ENCODE measurements around the gene ITPRIPL2. TPM values are rescaled to one million over a fixed set of nuclear protein-coding genes. Genes with fewer than 3 reads are reported as not detected.

Gene ITPRIPL2
- total RNA-seq, 1 donor from 2014 or later: 71.2 TPM

DNA sequence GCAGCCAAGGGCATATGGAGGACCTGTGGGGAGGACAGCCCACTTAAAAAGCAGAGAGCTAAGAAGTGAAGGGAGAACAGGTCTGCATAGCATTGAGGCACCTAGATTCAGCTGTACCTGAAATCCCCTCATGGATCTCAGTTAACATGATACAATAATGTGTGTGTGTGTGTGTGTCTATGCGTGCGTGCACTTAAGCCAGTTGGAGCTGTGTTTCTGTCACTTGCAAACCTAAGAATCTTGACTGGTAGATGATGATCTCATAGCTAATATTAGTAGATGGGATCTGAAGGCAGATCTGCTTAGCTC lies 1.7 kb upstream of the ITPRIPL2 start:
- Histone ChIP-seq H3K4me3 (no peak overlapping the region), H3K9me3 (no peaks in the 10 kb centered on the region), H3K27ac (no peak overlapping the region), H3K4me1 (peaks cover 37% of the 10 kb centered on the region), H3K36me3 (no peaks in the 10 kb centered on the region), H3K27me3 (no peaks in the 10 kb centered on the region)
- DNase-seq (ENCODE audit: extremely low spot score in 2 of 2): no peak
- TF ChIP-seq POLR2AphosphoS5 (IDR thresholded peaks at IDR 0.05; ENCODE audit: insufficient read depth in 1 of 2, low read depth in 1 of 2): no peak
- no peak for TF ChIP-seq POLR2A (IDR thresholded peaks at IDR 0.05)
- TF ChIP-seq, protein P1, sequence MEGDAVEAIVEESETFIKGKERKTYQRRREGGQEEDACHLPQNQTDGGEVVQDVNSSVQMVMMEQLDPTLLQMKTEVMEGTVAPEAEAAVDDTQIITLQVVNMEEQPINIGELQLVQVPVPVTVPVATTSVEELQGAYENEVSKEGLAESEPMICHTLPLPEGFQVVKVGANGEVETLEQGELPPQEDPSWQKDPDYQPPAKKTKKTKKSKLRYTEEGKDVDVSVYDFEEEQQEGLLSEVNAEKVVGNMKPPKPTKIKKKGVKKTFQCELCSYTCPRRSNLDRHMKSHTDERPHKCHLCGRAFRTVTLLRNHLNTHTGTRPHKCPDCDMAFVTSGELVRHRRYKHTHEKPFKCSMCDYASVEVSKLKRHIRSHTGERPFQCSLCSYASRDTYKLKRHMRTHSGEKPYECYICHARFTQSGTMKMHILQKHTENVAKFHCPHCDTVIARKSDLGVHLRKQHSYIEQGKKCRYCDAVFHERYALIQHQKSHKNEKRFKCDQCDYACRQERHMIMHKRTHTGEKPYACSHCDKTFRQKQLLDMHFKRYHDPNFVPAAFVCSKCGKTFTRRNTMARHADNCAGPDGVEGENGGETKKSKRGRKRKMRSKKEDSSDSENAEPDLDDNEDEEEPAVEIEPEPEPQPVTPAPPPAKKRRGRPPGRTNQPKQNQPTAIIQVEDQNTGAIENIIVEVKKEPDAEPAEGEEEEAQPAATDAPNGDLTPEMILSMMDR (IDR thresholded peaks at IDR 0.05): no peak
- intact Hi-C loops (cut with DNase I): no loop called here

DNA sequence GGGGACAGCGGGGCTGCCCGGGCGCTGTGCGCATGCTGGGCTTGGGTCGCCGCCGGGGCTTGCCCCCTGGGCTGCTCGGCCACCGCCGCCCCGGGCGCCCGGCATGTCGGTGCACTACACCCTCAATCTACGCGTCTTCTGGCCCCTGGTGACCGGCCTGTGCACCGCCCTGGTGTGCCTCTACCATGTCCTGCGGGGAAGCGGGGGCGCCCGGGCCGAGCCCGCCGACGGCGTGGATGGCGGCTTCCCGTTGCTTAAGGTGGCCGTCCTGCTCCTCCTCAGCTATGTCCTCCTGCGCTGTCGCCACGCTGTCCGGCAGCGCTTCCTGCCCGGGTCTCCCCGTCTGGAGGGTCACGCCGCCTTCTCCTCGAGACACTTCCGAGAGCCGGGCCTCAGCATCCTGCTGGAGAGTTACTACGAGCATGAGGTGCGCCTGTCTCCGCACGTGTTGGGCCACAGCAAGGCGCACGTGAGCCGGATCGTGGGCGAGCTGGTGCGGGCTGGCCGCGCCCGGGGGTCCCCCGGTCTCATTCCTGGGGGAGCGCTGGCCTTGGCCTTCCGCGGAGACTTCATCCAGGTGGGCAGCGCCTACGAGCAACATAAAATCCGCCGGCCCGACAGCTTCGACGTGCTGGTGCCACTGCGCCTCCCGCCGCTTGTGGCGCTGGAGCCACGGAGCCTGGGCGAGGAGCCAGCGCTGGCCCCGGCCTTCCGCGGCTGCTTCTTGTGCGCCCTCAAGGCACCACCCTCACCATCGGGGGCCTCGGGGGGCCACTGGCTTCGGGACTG lies 789 bp downstream of the ITPRIPL2 start:
- peak overlapping the region; percentile 94 for H3K27ac ChIP-seq

DNA sequence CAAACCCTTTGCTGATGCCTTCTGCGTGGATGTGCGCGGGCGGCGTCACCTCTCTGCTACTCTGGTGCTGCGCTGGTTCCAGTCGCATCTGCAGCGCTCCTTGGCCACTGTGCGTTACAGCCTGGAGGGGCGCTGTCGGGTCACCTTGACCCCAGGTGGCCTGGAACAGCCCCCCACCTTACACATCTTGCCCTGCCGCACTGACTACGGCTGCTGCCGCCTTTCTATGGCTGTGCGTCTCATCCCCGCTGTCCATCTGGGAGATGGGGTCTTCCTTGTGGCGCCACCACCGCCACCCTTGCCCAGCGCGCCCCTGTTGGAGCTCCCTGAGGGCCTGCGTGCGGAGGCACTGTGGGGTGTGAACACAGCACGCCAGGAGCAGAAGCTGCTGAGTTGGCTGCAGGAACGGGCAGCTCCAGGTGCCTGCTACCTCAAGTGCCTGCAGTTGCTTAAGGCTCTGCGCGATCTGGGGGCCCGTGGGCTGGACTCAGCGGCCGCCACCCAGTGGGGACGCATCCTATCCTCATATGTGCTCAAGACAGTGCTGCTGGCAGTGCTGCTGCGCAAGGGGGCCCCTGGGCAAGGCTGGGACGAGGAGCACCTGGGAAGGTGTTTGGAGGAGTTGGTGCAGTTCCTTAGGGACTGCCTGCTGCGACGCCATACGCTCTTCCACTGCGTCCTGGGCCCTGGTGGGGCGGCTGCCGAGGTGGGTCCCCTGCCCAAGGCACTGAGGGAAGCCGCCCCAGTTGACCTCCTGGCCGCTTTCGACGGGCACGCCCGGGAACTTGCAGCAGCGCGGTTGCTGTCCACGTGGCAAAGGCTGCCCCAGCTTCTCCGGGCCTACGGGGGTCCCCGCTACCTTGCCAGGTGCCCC lies 1.6 kb downstream of the ITPRIPL2 start:
- intact Hi-C loops (cut with DNase I): no loop called here
- H3K27me3 ChIP-seq: no peaks in the 10 kb centered on the region
- no peaks in the 10 kb centered on the region for H3K9me3 ChIP-seq
- peak overlapping the region; percentile 67 to 84 for H3K4me3 ChIP-seq
- TF ChIP-seq POLR2A (IDR thresholded peaks at IDR 0.05) (no peak), POLR2AphosphoS5 (IDR thresholded peaks at IDR 0.05; ENCODE audit: insufficient read depth in 1 of 2, low read depth in 1 of 2) (no peak)
- TF ChIP-seq, protein P1 (IDR thresholded peaks at IDR 0.05): peak in 1 of 3 experiments; percentile 4
- peaks cover 70% of the 10 kb centered on the region for H3K4me1 ChIP-seq
- DNase-seq (ENCODE audit: extremely low spot score in 2 of 2): no peak
- H3K36me3 ChIP-seq: no peaks in the 10 kb centered on the region
- peak overlapping the region; percentile 94 for H3K27ac ChIP-seq

More for the DNA sequence above, 789 bp downstream of the ITPRIPL2 start:
- no peak for DNase-seq (ENCODE audit: extremely low spot score in 2 of 2)
- intact Hi-C loops (cut with DNase I): no loop called here
- TF ChIP-seq POLR2AphosphoS5 (IDR thresholded peaks at IDR 0.05; ENCODE audit: insufficient read depth in 1 of 2, low read depth in 1 of 2): peak; percentile 74 to 81
- TF ChIP-seq, protein P1 (IDR thresholded peaks at IDR 0.05): no peak
- H3K9me3 ChIP-seq: no peaks in the 10 kb centered on the region
- peak overlapping the region; percentile 67 to 84 for H3K4me3 ChIP-seq
- H3K4me1 ChIP-seq: peaks cover 62% of the 10 kb centered on the region
- H3K36me3 ChIP-seq: no peaks in the 10 kb centered on the region
- no peaks in the 10 kb centered on the region for H3K27me3 ChIP-seq

DNA sequence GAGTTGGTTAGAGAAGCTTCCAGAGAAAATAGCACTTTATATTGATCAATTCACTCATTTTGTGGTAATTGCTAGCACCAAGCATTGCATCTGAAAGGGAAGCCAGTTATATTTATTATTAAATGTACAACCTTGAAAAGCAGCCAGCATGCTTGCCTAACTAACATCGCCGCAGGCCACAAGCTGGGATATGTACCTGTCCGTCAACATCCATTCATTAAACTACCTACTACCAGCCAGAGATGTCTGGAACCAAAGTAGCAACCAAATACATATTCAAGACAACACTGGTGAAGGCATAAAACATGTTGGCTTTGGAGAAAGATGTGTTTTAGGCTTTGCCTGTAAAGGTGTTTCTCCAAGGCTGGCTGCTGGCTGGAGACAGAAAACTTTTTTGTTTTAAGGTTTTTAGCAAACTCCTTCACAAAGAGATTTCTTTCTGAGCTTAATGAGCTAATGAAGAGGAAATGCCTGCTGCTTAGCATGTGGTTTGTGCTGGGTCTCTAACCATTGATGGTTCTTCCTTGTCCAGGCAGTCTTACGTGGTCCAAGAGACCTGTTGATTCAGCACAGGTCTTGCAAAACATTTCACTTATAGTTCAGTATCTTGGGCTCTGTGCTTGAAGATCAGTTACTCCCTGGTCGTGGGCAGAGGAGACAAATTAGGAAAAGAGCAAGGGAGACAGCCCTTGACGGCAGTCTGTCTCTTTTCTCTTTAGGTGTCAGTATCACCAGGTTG lies 3.1 kb downstream of the ITPRIPL2 start:
- Histone ChIP-seq H3K27me3 (no peaks in the 10 kb centered on the region), H3K4me1 (peaks cover 84% of the 10 kb centered on the region), H3K4me3 (peak overlapping the region; percentile 12 to 67), H3K36me3 (peaks cover 0 to 8% of the 10 kb centered on the region in 2 donors), H3K27ac (peak overlapping the region; percentile 94), H3K9me3 (no peaks in the 10 kb centered on the region)
- intact Hi-C loops (cut with DNase I): no loop called here
- TF ChIP-seq, protein P1 (IDR thresholded peaks at IDR 0.05): no peak
- TF ChIP-seq POLR2A (IDR thresholded peaks at IDR 0.05) (no peak), POLR2AphosphoS5 (IDR thresholded peaks at IDR 0.05; ENCODE audit: insufficient read depth in 1 of 2, low read depth in 1 of 2) (no peak)
- no peak for DNase-seq (ENCODE audit: extremely low spot score in 2 of 2)

Measured in vagina (tissue), 2 donors.